Activated CD8-positive, alpha-beta T cell treated with anti-CD3 and anti-CD28 coated beads, Interleukin-2, amount 10 ng/mL, durations not matched to agents 7 days and 5 days (primary cell): ENCODE results near the gene GLIS2. TPM values are rescaled to one million over a fixed set of nuclear protein-coding genes. Genes with fewer than 3 reads are reported as not detected.

Experiments
- ATAC-seq: fragments of 150-1000 bp; cut with Tn5 transposase; one replicate; pipeline ENCODE4 v1.10.0; 2021; ENCODE audit warnings: moderate library complexity
- CTCF ChIA-PET: fragments of 350-600 bp; sonication (Branson Sonifier 250); formaldehyde crosslinking; loops from one replicate; lab custom pipeline; 2021; ENCODE audit warnings: antibody characterized with exemption; lab: Charles Lee
- POLR2A ChIA-PET: fragments of 350-600 bp; sonication (Branson Sonifier 250); formaldehyde crosslinking; loops from one replicate; lab custom pipeline; 2021; ENCODE audit warnings: antibody characterized with exemption; lab: Charles Lee
- DNase-seq: peaks from one replicate; pipeline ENCODE4 v3.0.0-alpha.2; 2020
- H3K27ac Mint-ChIP-seq: one replicate; pipeline ENCODE4 v1.8.0; 2021; ENCODE audit warnings: mild to moderate bottlenecking, mixed read lengths
- H3K27me3 Mint-ChIP-seq: one replicate; pipeline ENCODE4 v1.8.0; 2021; ENCODE audit warnings: low read depth, mixed read lengths
- H3K36me3 Mint-ChIP-seq: one replicate; pipeline ENCODE4 v1.8.0; 2021; ENCODE audit warnings: low read depth, mixed read lengths
- H3K4me1 Mint-ChIP-seq: one replicate; pipeline ENCODE4 v1.8.0; 2021; ENCODE audit warnings: low read depth, mixed read lengths
- H3K4me3 Mint-ChIP-seq: one replicate; pipeline ENCODE4 v1.8.0; 2021; ENCODE audit warnings: mild to moderate bottlenecking, mixed read lengths
- H3K9me3 Mint-ChIP-seq: one replicate; pipeline ENCODE4 v1.8.0; 2022; ENCODE audit warnings: mixed read lengths; ENCODE audit not compliant: insufficient read depth
- total RNA-seq, 2 experiments: library from RNA; stranded (reverse); gene quantifications; one replicate each; pipeline ENCODE4 v1.2.3, GENCODE V29; 2021

The GLIS2 gene
- total RNA-seq, 2 experiments from 2014 or later, result 0.16 TPM

GRCh38 chr16:4314532-4315185 is 1.2 kb upstream of the GLIS2 start:
- Mint-ChIP-seq H3K4me3 (peak overlapping the region; percentile 74), H3K4me1 (peaks cover 34% of the 10 kb centered on the region), H3K36me3 (peaks cover 2% of the 10 kb centered on the region), H3K27me3 (peaks cover 17% of the 10 kb centered on the region), H3K9me3 (no peaks in the 10 kb centered on the region), H3K27ac (no peak overlapping the region)
- CTCF ChIA-PET, result interaction anchor here (0.6 to 1.9 kb wide), 3 partner anchors 14 to 41 kb away, joined by 3 to 4 read pairs (median 3); partner anchors contain the start of gene TFAP4
- ATAC-seq (no peak), DNase-seq (peak; percentile 38)
- POLR2A ChIA-PET, result no interaction called here

GRCh38 chr16:4316108-4316863 is 419 bp downstream of the GLIS2 start:
- ChIA-PET CTCF (interaction anchor here (0.6 kb wide), 2 partner anchors 8 to 14 kb away, joined by 3 read pairs; no protein-coding TSS in a partner anchor), POLR2A (interaction anchor here (1.1 kb wide), 1 partner anchor 8 kb away, joined by 4 read pairs; no protein-coding TSS in a partner anchor)

GRCh38 chr16:4316864-4317531 is 1.1 kb downstream of the GLIS2 start:
- ATAC-seq, result no peak
- ChIA-PET CTCF (interaction anchor here (0.6 kb wide), 1 partner anchor 9 kb away, joined by 3 read pairs; no protein-coding TSS in a partner anchor), POLR2A (interaction anchor here (1.1 kb wide), 1 partner anchor 9 kb away, joined by 4 read pairs; no protein-coding TSS in a partner anchor)
- peaks cover 2% of the 10 kb centered on the region for H3K36me3 Mint-ChIP-seq
- peaks cover 32% of the 10 kb centered on the region for H3K4me1 Mint-ChIP-seq
- peak overlapping the region; percentile 15 for H3K4me3 Mint-ChIP-seq
- DNase-seq, result no peak
- H3K9me3 Mint-ChIP-seq, result no peaks in the 10 kb centered on the region
- peaks cover 17% of the 10 kb centered on the region for H3K27me3 Mint-ChIP-seq
- no peak overlapping the region for H3K27ac Mint-ChIP-seq

More at GRCh38 chr16:4316108-4316863, 419 bp downstream of the GLIS2 start:
- ATAC-seq, result no peak
- H3K4me1 Mint-ChIP-seq, result peaks cover 32% of the 10 kb centered on the region
- no peak for DNase-seq
- H3K27me3 Mint-ChIP-seq, result peaks cover 17% of the 10 kb centered on the region
- peaks cover 2% of the 10 kb centered on the region for H3K36me3 Mint-ChIP-seq
- no peak overlapping the region for H3K4me3 Mint-ChIP-seq
- no peaks in the 10 kb centered on the region for H3K9me3 Mint-ChIP-seq
- H3K27ac Mint-ChIP-seq, result no peak overlapping the region

DNA sequence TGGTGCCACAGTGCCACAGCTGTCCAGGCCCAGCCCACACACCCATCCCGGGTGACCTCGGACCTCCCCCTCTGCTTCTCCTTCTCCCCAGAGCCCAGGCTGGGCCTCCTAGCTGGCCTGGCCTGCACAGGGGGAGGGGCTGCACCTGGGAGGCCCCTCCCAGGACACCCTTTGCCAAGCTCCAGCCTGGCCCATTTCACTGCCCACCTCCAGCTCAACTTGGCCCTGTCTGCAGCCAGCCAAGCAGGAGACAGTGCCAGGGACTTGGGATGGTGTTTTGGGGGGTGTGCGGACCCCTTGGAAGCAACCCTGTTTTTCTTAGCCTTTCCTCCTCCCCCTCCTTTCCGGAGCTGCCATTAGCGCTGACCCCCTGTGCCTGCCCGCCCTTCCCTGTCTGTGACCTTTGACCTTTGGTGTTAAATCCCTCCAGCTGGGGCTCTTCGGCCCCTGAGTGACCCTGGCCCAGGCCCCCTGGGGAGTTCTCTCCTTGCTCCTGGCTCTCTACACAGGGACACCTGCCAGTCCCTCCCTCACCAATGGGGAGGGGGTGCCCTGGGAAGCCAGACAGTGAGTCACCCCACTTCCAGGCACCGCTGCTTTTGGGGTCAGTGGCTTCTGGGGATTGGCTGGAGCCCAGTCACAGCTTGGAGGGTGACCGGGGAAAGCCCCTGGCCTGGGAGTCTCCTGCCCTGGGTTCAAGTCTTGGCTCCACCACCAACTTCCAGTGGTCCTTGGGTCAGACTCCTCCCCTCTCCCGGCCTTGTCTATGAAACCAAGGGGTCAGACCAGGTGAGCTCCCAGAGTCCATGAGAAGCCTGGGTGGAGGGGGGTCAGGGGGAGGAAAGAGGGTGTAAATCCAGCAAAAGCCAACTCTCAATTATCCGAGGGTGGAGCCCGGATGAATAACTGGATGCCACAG is 1.9 kb downstream of the GLIS2 start:
- H3K9me3 Mint-ChIP-seq, result no peaks in the 10 kb centered on the region
- ATAC-seq (no peak), DNase-seq (no peak)
- H3K4me3 Mint-ChIP-seq, result no peak overlapping the region
- CTCF ChIA-PET, result interaction anchor here (2.3 kb wide), 1 partner anchor 8 kb away, joined by 7 read pairs; no protein-coding TSS in a partner anchor
- H3K4me1 Mint-ChIP-seq, result peaks cover 32% of the 10 kb centered on the region
- no peak overlapping the region for H3K27ac Mint-ChIP-seq
- POLR2A ChIA-PET, result no interaction called here
- peaks cover 2% of the 10 kb centered on the region for H3K36me3 Mint-ChIP-seq
- peaks cover 17% of the 10 kb centered on the region for H3K27me3 Mint-ChIP-seq

DNA sequence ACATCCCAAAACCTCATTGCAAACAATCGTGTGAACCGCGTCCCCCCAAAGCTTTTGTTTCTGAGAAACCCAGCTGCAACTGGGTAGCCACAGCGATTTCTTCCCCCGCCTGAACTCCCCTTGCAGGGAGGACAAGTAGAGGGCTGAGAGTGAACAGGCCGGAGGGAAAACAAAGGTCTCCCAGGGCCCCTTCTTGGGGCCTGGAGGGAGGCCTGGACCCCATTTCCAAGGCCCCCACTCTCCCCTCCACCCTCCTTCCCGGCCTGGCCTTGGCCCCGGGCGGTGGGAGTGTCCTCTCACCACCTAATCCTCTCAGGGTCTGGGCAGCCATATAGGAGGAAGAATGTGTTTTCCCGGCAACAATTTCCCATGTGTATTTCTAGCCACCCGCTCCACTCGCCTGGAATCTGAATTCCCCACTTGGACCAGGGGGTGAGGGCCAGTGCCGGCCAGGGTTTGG is 2.6 kb downstream of the GLIS2 start:
- DNase-seq, result no peak
- no peak for ATAC-seq
- POLR2A ChIA-PET, result no interaction called here
- H3K27me3 Mint-ChIP-seq, result peaks cover 14% of the 10 kb centered on the region
- H3K36me3 Mint-ChIP-seq, result peaks cover 2% of the 10 kb centered on the region
- no peaks in the 10 kb centered on the region for H3K9me3 Mint-ChIP-seq
- H3K4me3 Mint-ChIP-seq, result no peak overlapping the region
- H3K27ac Mint-ChIP-seq, result no peak overlapping the region
- H3K4me1 Mint-ChIP-seq, result peaks cover 32% of the 10 kb centered on the region
- CTCF ChIA-PET, result interaction anchor here (1.0 to 2.3 kb wide), 2 partner anchors 9 to 15 kb away, joined by 3 to 7 read pairs; no protein-coding TSS in a partner anchor

DNA sequence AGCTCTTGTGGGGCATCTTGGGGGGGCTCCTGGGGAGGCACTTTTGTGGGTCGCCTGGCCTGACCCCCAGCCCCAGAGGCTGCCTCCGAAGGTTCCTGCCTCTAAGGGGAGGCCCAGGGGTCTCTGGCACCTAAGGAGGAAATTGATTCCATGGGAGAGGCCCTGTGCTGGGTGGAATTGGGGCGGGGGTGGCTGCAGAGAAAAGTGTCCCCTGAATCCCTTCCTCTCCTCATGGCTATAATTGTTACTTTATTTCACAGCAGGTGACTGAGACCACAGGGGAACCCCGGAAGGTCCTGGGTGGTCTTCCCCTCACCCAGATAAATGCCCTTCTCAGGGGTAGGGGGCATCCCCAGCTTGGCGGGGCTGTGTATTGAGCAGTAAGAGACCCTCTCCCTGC is 3.1 kb downstream of the GLIS2 start:
- H3K36me3 Mint-ChIP-seq, result peaks cover 2% of the 10 kb centered on the region
- H3K4me3 Mint-ChIP-seq, result no peak overlapping the region
- peaks cover 13% of the 10 kb centered on the region for H3K27me3 Mint-ChIP-seq
- ChIA-PET CTCF (interaction anchor here (1.0 to 2.3 kb wide), 2 partner anchors 9 to 15 kb away, joined by 3 to 7 read pairs; no protein-coding TSS in a partner anchor), POLR2A (no interaction called here)
- H3K4me1 Mint-ChIP-seq, result peaks cover 30% of the 10 kb centered on the region
- H3K27ac Mint-ChIP-seq, result no peak overlapping the region
- ATAC-seq (no peak), DNase-seq (no peak)
- no peaks in the 10 kb centered on the region for H3K9me3 Mint-ChIP-seq

- H3K27ac Mint-ChIP-seq, result no peak overlapping the region
- CTCF ChIA-PET, result interaction anchor here (2.3 kb wide), 1 partner anchor 10 kb away, joined by 7 read pairs; no protein-coding TSS in a partner anchor
- H3K36me3 Mint-ChIP-seq, result no peaks in the 10 kb centered on the region
- peaks cover 6% of the 10 kb centered on the region for H3K27me3 Mint-ChIP-seq
- H3K4me3 Mint-ChIP-seq, result no peak overlapping the region
- DNase-seq (peak; percentile 86), ATAC-seq (peak; percentile 79)
- no peaks in the 10 kb centered on the region for H3K9me3 Mint-ChIP-seq
- POLR2A ChIA-PET, result no interaction called here
- H3K4me1 Mint-ChIP-seq, result peaks cover 22% of the 10 kb centered on the region
Observed at GRCh38 chr16:4319454-4320421, 3.9 kb downstream of the GLIS2 start.

DNA sequence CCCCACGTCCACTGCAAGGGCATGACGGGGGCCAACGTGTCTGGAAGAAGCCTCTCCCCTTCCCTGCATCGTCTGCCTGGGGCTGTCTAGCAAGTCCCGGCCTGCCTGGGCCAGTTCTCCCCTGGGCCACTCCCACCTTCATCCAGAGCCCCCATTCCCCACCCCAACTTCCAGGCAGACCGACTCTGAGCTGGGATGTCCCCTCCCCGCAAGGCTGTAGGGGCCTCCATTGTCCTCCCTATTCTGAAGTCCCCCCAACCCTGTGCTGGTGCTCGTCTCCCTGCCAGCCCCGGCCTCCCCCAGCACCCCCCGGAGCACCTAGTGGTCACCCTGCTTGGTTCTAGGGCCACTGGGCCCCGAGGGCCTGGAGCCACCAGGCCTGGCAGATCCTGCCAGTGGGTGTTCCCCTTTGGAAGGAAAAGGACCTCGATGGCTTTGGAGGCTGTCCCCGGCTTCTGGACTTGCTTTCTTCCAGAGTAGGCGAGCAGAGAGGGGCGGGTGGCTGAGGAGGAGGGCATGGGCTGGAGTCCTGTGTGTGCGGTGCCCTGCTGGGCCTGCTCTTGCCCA is 4.8 kb downstream of the GLIS2 start:
- Mint-ChIP-seq H3K27ac (no peak overlapping the region), H3K4me1 (peaks cover 19% of the 10 kb centered on the region), H3K27me3 (peaks cover 2% of the 10 kb centered on the region), H3K4me3 (no peak overlapping the region), H3K36me3 (no peaks in the 10 kb centered on the region), H3K9me3 (no peaks in the 10 kb centered on the region)
- ATAC-seq (no peak), DNase-seq (no peak)
- ChIA-PET CTCF (interaction anchor here (0.9 to 1.6 kb wide), 2 partner anchors 8 to 11 kb away, joined by 3 to 4 read pairs; no protein-coding TSS in a partner anchor), POLR2A (no interaction called here)

- no peak for DNase-seq
- Mint-ChIP-seq H3K4me1 (peaks cover 24% of the 10 kb centered on the region), H3K27me3 (peaks cover 2% of the 10 kb centered on the region), H3K36me3 (no peaks in the 10 kb centered on the region), H3K9me3 (no peaks in the 10 kb centered on the region), H3K4me3 (no peak overlapping the region), H3K27ac (no peak overlapping the region)
- ATAC-seq, result no peak
- ChIA-PET POLR2A (no interaction called here), CTCF (interaction anchor here (0.9 to 1.6 kb wide), 2 partner anchors 9 to 12 kb away, joined by 3 to 4 read pairs; no protein-coding TSS in a partner anchor)
Observed at GRCh38 chr16:4321286-4322120, 5.6 kb downstream of the GLIS2 start.
